HG03095 (cell line): ENCODE measurements around the gene MARK1.

ENCODE experiments used
- ATAC-seq: cut with Tn5 transposase; IDR thresholded peaks from one replicate; pipeline ENCODE4 v1.9.1; 2021; ENCODE audit warnings: moderate library complexity; ENCODE audit not compliant: unreplicated experiment

MARK1 gene

DNA sequence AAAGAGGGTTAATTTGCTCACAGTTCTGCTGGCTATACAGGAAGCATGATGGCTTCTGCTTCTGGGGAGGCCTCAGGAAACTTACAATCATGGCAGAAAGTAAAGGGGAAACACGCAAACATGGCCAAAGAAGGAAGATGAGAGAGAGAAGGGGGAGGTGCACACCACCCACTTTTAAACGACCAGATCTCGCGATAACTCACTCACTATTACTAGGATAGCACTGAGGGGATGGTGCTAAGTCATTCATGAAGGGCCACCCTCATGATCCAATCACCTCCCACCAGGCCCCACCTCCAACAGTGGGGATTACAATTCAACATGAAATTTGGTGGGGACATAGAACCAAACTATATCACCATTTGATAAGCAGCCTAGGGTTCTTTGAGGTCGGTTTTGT is 159.9 kb downstream of the MARK1 start:
- no peak for ATAC-seq

DNA sequence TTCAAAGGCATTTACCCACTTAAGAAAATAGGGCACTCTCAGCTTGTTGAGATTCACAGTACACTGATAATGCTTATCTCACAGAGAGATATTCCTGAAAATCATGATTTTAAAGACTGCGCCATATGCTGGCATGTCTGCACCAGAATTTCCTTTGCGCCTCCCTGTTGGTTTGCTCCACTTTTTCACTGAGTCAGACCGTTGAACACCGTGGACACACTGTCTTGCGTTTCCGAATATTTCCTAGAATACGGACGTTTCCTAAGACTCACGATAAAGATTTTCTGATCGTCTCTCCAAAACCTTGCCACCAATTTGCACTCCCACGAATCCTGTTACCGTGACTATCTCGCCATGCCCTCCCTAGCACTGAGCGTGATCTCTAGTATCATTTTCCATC is 161.7 kb downstream of the MARK1 start:
- ATAC-seq = no peak

DNA sequence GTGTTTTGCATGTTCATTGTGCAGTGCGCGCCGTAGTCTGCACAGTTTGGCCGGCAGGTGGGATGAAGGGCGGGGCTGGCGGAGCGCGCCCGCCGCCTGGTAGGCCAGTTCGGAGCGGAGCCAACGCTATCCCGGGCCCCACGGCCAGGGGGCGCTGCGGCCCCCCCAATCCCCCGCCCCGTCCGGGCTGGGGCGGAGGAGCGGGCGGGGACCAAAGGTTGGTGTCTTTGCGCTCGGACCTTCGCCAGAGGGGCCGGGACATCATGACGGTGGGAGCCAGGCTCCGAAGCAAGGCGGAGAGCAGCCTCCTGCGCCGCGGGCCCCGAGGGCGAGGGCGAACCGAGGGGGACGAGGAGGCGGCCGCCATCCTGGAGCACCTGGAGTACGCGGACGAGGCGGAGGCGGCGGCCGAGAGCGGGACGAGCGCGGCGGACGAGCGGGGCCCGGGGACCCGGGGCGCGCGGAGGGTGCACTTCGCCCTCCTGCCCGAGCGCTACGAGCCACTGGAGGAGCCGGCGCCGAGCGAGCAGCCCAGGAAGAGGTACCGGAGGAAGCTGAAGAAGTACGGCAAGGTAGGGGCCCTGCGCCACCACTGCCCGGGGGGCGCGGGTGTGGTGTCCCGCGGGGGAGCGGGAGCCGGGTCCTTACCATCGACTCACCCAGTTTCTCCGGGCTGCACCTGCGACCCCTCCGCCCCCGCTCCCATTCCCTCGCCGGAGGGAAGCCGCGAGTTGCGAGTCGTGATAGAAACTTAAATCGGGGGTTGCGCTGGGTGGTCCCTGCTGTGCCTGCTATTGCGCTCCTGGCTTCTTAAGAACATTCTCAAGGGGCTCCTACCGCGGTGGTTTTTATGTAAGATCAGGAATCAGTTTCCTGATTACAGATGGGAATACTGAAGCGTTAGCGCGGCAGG is 162.5 kb downstream of the MARK1 start, which contains the start of gene C1orf115:
TSS of gene C1orf115 (plus strand) at position 224 of the 913 bp plus-strand sequence. CDS start at position 264, 40 bp downstream.
- peak; percentile 98 for ATAC-seq

DNA sequence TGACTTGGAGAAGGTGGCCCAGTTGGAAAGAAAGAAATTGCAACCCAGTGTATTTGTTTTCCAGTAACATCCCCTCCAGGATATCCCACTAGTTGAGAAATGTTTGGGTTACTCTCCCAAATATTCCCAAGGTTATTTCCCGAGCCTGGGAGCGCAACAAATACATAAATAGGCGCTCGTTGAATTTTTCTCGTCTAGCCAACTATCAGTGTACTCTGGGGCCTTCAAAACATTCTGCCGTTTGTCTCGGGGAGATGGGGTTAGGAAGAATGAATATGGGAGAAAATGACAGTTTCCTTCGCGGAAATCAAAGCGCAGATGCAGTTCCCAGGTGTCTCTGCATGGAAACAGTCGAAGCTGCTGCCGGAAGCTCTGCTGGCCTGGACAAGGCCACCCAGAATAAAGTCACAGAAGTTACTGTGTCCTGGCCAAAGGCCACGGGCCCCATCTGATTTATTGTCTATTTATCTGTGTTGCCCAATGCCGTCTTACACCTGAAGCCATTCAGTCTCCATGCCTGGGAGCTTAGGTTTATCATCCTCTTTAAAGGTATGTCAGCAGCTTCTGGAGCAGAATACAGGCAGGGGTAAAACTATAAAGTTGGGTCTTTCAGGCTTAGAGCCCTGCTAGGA is 163.2 kb downstream of the MARK1 start:
- no peak for ATAC-seq

DNA sequence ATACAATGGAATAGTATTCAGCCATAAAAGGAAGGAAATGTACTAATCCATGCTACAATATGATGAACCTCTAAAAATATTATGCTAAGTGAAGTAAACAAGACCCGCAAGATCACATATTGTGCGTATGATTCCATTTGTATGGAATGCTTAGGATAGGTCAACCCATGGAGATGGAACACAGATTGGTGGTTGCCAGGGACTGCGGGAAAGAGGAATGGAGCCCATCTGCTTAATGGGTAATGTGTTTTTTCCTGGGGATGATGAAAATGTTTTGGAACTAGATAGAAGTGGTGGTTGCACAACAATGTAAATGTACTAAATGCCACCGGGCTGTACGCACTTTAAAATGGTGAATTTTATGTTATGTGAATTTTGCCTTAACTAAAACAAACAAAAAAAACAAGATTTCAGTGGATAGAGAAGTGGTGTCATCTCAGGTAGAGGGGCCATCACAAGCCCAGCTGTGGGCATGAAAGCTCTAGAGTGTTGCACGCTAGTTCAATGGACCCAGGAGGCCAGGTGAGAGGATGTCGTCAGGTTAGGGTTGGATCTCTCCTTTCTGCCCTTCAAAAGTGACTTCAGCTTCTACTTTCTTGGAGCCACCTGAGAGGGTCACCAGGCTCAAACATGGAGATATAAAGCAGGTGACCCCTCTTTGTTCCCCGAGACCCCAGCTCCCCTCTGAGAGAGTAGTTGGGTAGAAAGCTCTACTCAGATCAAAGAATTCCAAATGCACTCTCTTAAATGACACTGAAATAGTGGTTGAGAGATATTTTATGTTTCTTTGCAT is 164.7 kb downstream of the MARK1 start:
- ATAC-seq = no peak

DNA sequence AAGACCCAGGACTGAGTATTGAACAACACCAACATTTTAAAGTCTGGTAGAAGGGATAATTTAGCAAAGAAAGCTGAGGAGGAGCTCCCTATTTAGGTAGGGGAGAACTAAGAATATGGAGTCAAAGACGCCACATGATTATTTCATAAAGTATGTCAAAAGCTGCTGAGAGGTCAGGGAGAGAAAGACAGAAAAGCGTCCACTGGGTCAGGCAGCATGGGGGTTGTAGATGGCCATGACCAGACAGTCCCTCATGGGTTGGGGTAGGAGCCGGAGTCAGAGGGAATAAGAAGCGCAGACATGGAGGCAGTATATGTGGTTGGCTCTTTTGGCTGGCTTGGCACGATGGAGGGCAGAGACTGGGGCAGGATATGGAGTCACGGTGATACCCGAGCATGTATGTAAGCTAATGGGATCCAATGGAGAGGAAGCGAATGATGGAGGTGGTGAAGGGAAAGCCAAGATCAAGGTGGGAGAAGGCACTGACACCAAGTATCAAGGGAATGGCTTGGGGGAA is 167.0 kb downstream of the MARK1 start:
- ATAC-seq = no peak

DNA sequence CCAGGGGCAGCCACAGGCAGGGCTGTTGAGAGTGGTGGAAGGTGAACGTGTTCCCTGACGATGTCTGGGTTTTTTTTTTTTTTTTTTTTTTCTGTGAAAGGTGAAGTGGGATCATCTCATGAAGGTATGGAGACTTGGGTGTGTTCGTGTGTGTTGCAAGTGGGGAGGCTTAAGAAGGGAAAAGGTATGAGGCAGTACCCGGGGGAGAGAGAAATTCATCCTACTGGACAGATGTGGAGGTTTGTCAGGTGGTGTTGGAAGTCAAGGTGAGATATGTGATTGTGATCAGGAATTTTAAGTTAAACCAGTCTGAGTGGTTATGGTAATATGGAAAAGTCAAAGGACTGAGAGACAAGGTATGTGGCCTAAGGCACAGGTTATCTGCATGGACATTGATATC is 167.5 kb downstream of the MARK1 start:
- no peak for ATAC-seq

DNA sequence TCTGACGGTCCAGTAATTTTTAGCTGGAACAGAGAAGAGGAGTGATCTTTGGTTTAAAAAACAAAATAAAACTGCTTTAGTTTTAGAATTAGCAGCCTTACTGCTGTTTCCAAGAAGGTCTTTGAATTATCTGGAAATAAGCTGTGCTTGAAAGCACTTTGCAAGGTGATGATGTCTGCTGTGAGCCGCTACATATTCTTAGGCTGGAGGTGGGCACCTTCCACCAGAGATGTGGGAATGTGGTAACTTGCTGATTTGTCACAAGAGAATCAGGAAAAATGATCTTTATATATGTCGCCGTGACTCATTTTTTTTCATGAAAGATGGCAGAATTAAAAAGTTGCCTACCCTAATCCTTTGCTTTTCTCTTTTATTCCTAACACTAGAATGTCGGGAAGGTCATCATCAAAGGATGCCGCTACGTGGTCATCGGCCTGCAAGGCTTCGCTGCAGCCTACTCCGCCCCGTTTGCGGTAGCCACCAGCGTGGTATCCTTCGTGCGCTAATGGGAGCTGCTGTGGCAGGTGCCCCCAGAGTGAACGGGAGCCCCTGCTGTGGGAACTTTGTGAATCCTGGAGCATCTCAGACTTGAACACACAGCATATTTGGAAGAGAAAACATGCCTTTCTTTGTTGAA is 168.4 kb downstream of the MARK1 start:
- no peak for ATAC-seq

DNA sequence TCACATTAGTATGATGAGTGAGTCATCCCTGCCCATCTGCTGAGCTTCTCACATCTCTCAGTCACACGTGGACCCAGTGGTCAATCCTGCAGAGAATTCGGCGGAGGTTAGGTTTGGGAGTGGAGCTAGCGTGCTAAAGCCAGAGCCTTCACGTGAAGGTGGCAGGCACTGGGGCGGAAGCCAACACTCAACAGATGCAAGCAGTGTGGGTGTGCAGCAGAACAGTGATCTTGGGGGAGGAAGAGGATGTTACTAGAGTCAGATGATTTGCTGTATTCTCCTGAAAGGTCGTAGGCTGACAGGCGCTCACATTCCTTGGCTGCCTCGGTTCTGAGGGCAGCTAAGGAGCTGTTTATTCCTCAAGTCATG is 168.9 kb downstream of the MARK1 start:
- ATAC-seq = no peak

DNA sequence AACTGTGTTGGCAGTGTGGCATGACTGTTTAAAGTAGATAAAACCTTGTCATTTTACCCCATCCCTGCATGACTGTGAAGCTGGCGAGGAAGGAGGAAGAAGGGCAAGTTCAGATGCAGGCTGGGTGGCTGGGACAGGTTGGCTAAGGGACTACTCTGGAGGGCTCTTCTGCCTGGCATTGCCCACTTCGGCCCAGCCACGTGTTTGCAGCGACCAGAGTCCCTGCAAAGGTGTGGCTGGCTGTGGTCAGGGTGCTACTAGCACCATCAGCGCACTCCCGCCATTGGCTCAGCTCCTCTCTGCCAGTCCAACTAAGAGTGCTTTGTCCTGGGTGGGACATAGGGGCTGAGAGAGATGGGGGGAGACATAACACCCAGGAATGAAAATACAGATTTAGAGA is 169.4 kb downstream of the MARK1 start:
- ATAC-seq = no peak

DNA sequence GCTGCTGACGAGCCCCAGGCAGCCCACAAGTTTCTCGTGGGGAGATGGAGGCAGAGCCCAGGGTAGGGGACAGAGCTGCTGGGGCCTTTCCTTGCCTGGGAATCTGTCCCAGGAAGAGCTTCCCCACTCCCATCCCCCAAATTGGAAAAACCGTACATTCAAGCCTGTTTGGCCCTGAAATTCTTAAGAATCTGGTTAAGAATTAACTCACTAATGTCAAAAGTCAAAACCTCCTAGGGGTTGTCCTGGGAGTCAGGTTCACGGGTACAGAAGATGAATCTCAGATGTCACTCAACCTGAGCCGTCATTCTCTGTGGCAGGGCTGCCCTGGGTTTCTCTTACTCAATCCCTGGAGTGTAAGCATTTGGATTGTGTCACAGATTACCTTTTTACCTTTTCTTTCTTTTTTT is 170.7 kb downstream of the MARK1 start:
- ATAC-seq = no peak

DNA sequence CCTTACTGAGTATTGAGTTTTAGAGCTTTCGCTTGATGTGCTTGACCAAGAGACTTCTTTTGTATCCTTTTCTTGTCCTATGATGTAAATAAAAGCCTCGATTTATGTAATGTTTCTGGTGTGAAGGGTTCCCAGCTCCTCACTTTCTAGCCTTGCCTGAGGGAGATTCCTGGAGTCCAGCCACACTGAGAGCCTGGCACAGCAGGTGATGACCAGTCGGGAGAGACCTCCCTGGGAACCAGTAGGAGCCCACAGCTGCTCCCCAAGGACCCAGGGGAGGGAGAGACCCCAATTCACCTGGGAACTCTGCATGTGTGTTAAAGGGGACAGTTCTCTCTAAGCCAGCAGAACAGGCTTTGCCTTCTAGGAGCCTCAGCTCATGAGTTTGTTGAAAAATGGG is 171.1 kb downstream of the MARK1 start:
- no peak for ATAC-seq

DNA sequence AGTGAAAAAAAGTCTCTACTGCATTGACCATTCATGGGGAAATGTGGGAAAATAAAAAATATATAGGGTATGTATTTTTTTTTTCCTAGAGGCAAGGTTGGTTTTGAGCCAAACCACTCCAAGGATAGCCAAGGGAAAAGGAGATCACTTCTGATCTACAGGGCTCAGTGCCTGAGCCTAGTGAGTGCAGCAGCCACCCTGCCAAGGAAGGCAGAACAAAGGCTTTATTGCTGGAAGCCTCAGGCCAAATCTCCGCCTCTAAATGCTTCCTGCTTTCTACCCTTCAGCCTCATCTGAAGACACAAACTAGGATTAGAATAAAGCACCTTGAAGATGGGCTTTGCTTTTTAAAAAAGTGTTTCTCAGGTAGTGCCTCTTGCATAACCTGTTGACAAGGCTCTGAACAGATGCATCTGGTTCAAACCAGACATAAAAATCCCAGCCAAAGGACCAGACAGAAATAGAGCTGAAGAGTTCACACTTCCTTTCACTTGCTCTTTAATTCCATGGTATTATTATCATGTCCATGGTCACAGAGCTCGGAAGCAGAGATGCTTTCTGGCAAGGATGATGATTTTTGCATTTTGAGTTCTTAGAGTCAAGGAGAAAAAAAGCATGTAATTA is 172.7 kb downstream of the MARK1 start:
- ATAC-seq = no peak

DNA sequence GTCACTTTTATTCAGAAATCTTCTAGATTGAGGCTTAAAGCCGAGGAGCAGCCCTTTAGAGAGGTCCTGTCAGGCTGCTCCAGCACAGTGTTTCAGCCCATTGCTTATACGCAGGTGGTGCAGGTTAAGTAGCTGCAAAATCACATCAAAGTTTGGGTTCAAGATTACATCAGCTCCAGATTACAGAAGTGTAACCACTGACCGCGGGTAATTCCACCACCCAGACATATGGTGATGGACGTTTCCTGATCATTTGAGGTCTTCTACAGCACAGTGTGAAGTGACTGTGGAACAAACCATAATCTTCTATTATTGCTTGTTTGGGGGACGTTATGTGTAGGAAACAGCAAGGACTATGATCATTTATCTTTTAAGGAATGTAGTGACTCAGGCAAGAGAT is 174.0 kb downstream of the MARK1 start:
- ATAC-seq = peak; percentile 56

DNA sequence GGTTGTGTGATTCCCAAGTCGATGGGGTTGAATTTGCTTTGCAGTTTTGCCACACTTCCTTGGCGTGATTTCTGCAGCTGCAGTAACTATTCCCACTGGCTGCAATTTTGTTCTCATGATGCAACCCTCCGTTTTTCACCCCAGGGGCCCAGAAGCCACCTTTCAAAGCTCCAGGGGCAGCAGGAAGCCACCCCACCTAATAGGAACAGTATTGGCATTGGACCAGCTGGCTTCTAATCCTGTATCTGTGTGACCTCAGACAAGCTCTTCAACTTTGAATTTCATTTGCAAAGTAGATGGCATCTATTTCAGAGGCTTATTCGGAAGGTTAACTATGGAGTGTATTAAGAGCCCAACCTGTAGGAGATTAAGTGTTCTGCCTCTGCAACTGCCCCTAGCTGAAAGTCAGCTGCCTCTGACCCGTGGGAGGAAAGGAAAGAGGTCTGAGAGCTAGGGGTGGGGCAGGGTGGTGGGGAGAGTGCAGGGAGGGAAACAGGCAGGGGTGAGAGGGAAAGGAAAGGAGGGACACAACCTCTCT is 174.9 kb downstream of the MARK1 start:
- ATAC-seq = no peak

DNA sequence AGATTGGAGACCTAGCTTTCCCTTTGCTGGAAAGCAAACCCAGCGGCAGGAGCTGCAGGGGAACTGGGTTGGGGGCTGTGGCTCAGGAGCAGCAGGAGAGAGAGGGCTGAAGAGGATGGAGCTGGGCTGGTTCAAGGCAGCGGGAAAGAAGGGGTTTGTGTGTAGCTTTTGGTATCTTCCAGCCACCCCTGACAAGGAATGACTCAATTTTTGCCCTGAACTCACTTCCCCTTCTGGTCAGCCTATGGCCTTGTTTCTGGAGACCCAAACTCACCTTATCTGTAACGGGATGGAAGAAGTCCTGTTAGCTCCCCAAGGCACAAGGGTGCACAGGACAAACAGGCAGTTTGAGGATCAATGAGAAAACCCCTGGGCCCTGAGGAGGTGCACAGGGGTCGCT is 175.4 kb downstream of the MARK1 start:
- no peak for ATAC-seq

DNA sequence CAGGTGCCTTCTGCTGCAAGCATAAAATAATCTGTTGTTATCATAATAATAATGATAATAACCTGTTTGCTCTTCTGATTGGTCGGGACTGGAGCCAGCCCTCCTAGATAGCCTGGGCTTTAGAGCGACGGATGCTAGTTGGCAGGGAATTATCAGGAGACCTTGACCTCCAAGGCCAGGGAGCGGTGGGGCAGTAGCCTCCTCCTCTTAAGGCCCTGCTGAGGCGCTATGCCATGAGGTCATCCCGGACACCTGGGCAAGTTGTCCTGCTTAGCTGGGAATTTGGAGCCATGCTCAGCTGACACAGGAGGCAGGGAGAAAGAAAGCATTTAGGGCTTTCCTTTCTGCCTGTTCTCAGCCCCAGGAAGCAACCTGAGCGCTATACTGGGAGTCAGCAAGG is 177.8 kb downstream of the MARK1 start:
- ATAC-seq = no peak

DNA sequence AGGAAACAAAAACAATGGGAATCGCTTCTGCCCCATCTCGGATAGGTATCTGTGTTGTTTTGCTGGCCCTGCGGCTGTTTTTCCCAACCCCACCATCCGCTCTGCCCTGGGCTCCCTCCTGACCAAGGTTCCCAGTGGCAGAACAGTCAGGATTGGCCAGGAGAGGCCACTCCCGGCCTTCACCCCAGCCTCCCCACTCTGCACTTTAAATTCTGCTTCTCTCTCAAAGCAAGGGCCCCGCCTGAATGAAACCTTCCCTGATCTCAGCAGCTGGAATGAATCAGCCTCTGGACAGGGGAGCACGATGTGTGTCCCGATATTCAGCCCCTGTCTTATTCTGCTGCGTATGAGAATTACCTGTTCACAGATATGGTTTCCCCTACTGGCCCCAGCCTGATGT is 178.5 kb downstream of the MARK1 start:
- no peak for ATAC-seq

DNA sequence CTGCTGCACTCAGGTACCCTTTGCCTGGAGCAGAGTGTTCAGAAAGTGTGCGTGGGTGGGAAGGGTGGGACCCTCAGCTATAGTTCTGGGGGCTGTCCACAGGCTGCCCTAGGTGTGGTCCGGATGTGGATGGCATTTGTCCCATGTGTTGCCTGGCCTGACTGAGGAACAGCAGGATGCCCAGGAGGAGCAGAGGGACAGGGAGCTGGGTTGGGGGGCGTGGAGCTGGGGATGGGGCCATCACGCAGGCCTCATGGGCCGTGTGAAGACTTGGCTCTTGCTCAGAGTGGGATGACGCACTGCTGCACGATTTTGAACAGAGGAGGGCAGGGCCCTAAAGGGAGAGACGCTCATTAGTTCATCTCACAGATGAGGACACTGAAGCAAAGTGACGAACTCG is 179.2 kb downstream of the MARK1 start:
- no peak for ATAC-seq

DNA sequence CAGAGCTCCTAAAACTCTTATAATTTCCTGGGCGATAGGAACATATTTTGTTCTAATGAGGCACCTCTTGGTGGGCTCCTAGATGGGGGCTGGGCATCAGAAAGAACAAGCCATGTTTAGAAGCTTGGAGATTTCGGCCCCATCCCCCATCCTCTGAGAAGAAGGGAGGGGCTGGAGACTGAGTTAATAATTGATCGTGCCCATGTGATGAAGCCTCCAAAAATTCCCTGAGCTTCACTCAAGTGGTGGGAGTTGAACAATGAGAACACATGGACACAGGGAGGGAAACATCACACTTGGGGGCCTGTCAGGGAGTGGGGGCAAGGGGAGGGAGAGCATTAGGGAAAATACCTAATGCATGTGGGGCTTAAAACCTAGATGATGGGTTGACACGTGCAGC is 180.3 kb downstream of the MARK1 start:
- no peak for ATAC-seq
